Right renal cortex interstitium (tissue), 3 donors: ENCODE data around the gene CEP128. TPM values are rescaled to one million over a fixed set of nuclear protein-coding genes. Genes with fewer than 3 reads are reported as not detected.

Source experiments
- DNase-seq, 3 donors: peaks; one replicate each; pipeline ENCODE4 v3.0.0-alpha.2; 2013; ENCODE audit warnings: low read depth in 3 of 3, low spot score in 2 of 3
- polyA plus RNA-seq, 3 donors: library from polyadenylated mRNA; unstranded; fragments of 120-200 nt; gene quantifications; one replicate each; pipeline ENCODE4 v1.2.1, GENCODE V29; 2013; ENCODE audit not compliant: insufficient read length in 3 of 3

The CEP128 gene
- polyA plus RNA-seq, 3 donors, result 5.8 to 6.6 (median 6.3) TPM

- no peak for DNase-seq
Measured at GRCh38 chr14:80564051-80564450, 377.5 kb downstream of the CEP128 start.

DNA sequence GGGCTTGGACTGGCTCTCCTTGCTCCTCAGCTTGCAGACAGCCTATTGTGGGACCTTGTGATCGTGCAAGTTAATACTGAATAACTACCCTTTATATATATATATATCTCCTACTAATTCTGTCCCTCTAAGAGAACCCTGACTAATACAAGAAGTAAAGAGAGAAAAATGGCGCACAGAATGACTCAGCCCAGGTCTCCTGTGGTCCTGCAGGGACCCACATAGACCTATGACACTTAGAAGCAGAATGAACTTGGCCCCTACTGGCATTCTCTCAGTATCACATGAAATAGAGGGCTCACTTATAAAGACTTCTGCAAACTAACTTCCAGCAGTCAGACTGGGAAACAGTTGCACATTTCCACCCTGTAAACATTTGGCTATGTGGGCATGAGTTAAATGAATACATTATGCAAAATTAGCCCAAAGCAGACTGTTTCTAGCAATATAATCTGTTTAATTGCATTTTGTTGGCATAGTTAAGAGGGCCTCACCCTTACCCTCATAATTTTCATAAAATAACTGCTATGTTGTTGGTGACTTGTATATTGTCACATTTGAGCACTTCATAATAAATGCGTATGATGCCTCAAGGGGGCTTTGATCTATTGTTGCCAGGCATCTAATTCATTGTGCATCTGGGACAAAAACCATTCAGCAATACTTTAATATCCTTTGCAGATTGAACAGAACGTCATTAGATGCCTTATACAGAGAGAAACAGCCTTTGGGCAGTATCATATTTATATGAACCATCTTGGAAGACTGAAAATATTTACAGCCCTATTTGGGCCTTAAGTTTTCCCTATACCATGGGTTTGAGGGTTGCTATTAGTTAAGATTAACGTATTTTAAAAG, 380.5 kb downstream of the CEP128 start:
- no peak for DNase-seq

GRCh38 chr14:80554139-80554538, 387.4 kb downstream of the CEP128 start:
- no peak for DNase-seq

GRCh38 chr14:80549141-80549540, 392.4 kb downstream of the CEP128 start:
- DNase-seq, result no peak

DNA sequence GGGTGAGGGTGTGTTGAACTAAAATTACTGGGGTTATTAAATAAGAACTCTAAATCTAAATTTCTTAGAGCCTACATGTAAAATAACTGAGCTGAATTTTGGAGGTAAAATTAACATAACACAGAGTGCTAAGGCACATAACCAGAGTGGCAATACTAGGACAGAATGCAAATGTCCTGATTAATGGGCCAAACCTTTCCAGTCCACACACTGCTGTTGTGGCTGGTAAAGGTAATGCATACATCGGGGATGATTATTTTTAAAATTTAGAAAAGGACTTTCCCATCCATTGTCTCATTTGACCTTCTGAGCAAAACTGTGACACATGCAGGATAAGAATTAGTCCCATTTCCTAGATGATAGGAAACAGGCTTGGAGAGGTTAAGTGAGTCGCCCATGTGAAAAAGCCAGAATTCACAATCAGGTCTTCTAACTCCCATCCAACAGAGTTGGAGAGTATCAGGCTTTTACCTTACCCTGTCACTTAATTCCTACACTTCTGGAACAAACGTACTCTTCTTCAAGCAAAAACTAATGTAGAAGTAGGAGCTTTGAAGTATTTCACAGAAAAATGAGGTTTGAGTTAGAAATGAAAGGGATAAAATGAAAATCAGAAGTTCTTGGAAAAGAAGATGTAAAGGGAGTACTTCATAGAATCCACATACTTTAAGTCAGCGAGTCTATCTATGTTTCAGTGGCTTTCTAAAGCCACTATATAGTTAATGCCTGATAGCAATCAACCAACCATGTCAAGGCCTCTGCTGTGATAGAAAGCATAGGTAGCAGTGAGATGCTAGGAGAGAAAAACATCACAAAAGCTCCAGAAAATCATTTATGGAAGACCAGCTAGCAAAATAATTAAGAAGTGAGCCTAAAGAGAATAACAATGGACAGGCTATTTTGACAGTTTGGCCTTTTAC, 395.3 kb downstream of the CEP128 start:
- DNase-seq, result no peak

DNA sequence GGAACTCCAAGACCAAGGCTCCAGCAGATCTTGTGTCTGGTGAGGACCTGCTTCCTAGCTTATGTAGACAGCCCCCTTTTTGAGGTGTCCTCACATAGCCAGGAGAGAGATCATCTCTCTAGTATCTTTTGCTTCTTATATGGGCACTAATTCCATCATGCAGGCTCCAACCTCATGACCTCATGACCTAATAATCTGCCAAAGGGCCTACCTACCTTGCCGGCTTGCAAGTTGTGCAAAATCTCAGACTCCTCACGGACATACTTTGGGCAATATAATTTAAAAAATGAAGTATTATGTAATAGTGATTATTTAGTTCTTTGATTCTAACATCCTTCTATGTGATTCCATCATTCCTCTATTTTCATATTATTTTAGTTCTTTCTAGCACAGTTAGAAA, 397.2 kb downstream of the CEP128 start:
- DNase-seq, result no peak

GRCh38 chr14:80543211-80543610, 398.3 kb downstream of the CEP128 start:
- no peak for DNase-seq

DNA sequence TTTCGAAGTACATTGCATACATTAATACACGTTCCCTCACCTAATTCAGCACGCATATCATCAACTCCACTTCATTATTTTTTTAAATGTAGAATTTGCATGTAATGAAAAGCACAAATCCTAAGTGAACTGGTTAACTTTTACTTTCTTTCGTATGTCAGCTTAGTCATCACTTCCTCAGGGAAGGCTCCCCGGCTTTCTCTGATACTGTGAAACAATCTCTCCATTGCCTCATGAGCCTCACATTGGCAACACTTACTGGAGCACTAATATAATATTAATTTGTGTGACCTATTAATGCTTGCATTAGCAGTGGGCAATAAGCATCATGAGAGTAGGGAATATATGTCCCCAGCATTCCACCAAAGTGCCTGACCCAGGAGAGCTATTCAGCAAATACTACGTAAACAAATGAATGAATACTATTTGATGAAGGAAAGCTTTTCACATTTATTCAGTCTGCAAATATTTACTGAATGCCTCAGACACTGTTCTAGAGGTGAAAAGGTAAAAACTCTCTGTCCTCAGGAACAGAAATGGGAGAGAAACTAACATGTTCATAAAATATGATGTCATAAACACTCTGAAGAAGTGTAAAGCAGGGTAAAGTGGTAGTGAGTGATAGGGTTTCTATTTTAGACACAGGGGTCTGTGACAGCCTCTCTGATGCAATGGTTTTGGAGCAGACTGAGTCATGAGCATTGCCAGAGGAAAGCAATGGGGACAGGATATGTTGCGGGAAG, 402.7 kb downstream of the CEP128 start:
- no peak for DNase-seq

- DNase-seq, result no peak
Measured at GRCh38 chr14:80537626-80538025, 403.9 kb downstream of the CEP128 start.

GRCh38 chr14:80536456-80536855, 405.1 kb downstream of the CEP128 start:
- DNase-seq, result no peak

- no peak for DNase-seq
Measured at GRCh38 chr14:80535171-80535570, 406.4 kb downstream of the CEP128 start.

DNA sequence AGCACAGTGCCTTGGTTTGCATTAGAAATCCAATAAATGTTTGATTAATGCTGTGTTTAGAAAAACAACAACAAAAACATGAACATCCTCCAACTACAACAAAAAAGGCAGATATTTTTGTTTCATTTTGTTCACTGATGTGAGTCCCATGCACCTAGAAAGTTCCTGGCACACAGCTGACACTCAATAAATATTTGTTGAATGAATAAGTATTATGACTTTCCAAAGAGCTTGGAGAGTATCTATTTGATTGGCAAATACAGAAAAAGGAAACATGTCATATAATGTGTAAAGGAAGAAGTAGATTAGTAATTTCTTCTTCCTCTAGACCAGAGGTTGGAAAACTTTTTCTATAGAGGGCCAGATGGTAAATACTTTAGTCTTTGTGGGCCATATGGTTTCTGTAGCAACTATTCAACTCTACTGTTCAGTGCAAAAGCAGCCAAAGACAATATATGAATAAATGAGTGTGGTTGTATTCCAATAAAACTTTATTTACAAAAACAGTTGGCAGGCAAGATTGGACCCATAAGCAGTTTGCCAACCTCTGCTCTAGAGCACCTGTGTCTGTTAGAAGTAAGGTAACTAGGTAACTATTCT, 417.9 kb downstream of the CEP128 start:
- no peak for DNase-seq

DNA sequence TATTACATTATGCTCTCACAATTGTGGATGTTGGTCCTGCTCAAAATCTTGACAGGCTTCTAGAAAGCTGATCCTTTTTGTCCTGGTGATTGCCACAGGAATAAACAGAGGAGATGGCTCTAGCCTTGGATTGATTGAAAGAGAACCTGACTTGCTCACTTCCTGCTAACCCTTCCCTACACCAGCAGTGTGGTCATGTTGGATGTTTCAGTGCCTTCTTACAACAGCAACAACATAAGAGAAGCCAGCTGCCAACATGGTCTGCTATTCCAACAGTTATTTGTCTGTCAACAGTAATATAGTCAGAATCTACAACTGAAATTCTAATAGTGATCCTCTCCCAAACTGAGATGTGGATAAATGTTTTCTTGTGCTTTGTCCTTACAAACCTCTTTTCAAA, 418.6 kb downstream of the CEP128 start:
- DNase-seq, result no peak

DNA sequence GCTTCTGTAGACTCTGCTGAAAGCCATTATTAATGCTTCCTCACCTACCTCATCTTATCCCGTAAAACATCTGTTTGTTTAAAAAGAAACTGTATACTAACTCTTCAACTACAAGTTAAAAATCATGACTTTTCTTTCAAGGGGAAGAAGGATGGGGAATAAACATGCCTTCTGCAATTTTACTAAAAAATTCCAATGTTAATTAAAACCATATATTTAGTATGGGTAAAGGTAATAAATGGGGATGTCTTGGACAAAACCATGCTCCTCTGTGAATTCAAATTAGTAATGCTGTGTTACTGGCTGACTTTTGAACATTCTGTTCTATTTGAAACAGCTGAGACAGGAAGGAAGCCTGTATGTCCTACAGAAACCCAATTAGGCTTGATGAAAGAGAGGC, 419.1 kb downstream of the CEP128 start:
- DNase-seq, result no peak

DNA sequence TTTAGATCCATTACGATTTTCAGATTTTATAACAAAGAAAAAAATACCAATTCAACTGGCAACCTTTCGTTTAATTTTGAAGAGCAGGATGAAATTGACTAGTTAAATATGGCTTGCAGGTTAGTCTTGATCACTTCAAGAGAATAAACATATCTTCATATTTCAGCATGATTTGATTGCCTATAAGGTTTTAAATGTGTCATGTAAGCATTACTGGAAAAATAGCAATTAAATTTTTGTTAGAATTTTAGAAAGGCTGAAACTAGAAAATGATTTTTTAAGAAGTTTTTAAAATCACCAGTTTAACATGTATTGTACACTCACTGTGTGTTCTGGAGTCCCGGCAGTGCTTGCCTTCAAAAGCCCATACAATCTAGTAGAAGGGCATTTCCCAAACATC, 420.1 kb downstream of the CEP128 start:
- DNase-seq, result no peak

- DNase-seq, result no peak
Measured at GRCh38 chr14:80519002-80519401, 422.5 kb downstream of the CEP128 start.

DNA sequence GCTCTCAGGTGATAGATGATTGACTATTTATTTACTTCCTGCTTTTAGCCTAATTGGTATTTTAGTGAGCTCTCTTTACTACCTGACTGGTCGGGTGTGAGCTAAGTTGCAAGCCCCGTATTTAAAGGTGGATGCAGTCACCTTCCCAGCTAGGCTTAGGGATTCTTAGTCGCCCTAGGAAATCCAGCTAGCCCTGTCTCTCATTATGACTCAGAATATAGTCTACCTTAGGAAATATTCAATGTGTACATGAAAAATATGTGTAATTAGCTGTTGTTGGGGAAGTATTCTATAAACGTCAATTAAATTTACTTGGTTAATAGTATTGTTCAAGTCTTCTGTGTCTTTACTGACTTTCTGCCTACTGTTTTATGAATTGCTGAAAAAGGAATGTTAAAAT, 423.4 kb downstream of the CEP128 start:
- no peak for DNase-seq

- no peak for DNase-seq
Measured at GRCh38 chr14:80507292-80507869, 434.2 kb downstream of the CEP128 start.

DNA sequence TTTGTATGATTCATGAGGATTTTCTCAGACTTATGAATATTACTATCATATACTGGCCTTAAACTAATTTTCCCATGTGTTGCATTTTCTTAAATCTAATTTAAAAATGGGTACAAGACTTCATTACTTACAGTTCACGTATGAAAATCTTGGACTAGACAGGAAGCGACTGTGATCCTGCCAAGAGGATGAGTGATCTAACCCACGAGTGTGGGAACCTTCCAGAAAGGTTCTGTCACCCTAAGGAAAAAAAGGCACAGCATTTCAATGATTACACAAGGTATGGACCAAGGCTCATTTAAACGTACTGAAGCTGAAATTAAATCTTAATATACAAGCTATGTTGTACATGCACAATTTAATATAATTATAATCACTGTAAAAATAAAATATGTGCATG, 436.8 kb downstream of the CEP128 start:
- DNase-seq, result no peak

DNA sequence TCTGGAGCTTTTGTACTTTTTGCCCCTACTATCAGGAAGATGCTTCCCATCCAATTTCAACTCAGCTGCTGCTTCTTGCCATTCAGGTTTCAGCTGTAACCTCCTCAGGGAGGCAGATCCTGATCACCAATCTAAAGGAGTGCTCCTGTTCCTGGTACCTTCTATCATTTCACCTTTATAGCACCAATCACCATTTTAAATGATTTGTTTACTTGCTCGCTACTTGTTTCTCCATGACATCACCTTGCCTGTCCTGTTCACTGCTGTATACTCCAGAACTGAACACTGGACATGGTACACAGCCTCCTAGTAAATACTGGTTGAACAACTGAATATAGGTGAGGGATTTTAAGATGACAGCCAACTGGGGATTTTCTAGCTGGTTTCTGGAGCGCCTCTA, 443.0 kb downstream of the CEP128 start:
- no peak for DNase-seq
